Sigmoid colon (tissue), 7 donors: ENCODE measurements around the gene TUBB. TPM values are rescaled to one million over a fixed set of nuclear protein-coding genes. Genes with fewer than 3 reads are reported as not detected.
A peak's percentile ranks its signal among the peaks of the same experiment; 100 is the strongest.

Experiments
- DNase-seq: peaks from one replicate; pipeline ENCODE4 v3.0.0-alpha.2; 2019
- H3K27ac ChIP-seq, 4 donors: fragments of 200-600 bp; sonication (generic); one replicate each; pipeline ENCODE4 v1.5.1; 2016 to 2019; ENCODE audit warnings: mild to moderate bottlenecking in 1 of 4
- H3K27me3 ChIP-seq, 3 donors: fragments of 200-600 bp; sonication (generic); one replicate each; pipeline ENCODE4 v1.5.1; 2019; ENCODE audit warnings: mild to moderate bottlenecking in 1 of 3
- H3K36me3 ChIP-seq, 4 donors: fragments of 200-600 bp; sonication (generic); one replicate each; pipeline ENCODE4 v1.5.1; 2016 to 2019
- H3K4me1 ChIP-seq, 4 donors: fragments of 200-600 bp; sonication (generic); one replicate each; pipeline ENCODE4 v1.5.1; 2017 to 2019
- H3K4me3 ChIP-seq, 4 donors: fragments of 200-600 bp; sonication (generic); one replicate each; pipeline ENCODE4 v1.5.1; 2017 to 2019; ENCODE audit warnings: mild to moderate bottlenecking in 2 of 4, moderate library complexity in 1 of 4
- H3K9me3 ChIP-seq, 4 donors: fragments of 200-600 bp in 3 of 4; sonication (generic) in 3 of 4; one replicate each; pipeline versions ENCODE4 v1.5.1 to v1.6.1; 2013 to 2019
- EP300 ChIP-seq, 4 donors: sonication (generic); formaldehyde crosslinking; IDR thresholded peaks; one replicate each; pipeline ENCODE4 v1.6.1; 2017; ENCODE audit warnings: antibody characterized with exemption in 4 of 4
- POLR2A ChIP-seq, 2 donors: fragments of 450-650 bp; IDR thresholded peaks; one replicate each; pipeline ENCODE4 v1.6.1; 2016; ENCODE audit warnings: antibody characterized with exemption in 2 of 2, mild to moderate bottlenecking in 2 of 2, moderate library complexity in 2 of 2
- POLR2AphosphoS5 ChIP-seq, 4 donors: sonication (generic); formaldehyde crosslinking; IDR thresholded peaks; one replicate each; pipeline ENCODE4 v1.6.1; 2017; ENCODE audit warnings: antibody characterized with exemption in 4 of 4
- WGBS, 2 donors: extraction: QIAGEN DNeasy Blood & Tissue Kit; methylation state at CpG; one replicate each; pipeline ENCODE4 v1.1.7; 2013; 5-methylcytosine and 5-hydroxymethylcytosine counted together
- intact Hi-C: fragments of 100-400 bp; cut with DNase I; formaldehyde crosslinking; loops from one replicate; pipeline ENCODE4 v1.15.1; 2023
- polyA plus RNA-seq, 3 donors: library from polyadenylated mRNA; stranded (reverse); fragments of 200-250 nt; gene quantifications; one replicate each; pipeline ENCODE4 v1.2.3, GENCODE V29; 2013
- total RNA-seq, 4 donors: library from RNA; depleted of rRNA; stranded (reverse); fragments of >200 nt; gene quantifications; one replicate each; pipeline ENCODE4 v1.1.0, GENCODE V29; 2016
- TF ChIP-seq, protein P1 (sequence below), 4 experiments: fragments of 450-650 bp in 3 of 4; fragments of 200-600 bp in 1 of 4; IDR thresholded peaks; one replicate each; pipeline ENCODE4 v1.5.1; 2016 to 2019; ENCODE audit warnings: antibody characterized with exemption in 4 of 4, mild to moderate bottlenecking in 3 of 4, moderate library complexity in 2 of 4
- donor health status: healthy with polysubstance abuse.
- donor health status: Bipolar disorder and iron deficiency.
- donor health status: healthy.

TUBB gene
- total and polyA plus RNA-seq, 7 donors: 96.1 to 306 (median 267) TPM

DNA sequence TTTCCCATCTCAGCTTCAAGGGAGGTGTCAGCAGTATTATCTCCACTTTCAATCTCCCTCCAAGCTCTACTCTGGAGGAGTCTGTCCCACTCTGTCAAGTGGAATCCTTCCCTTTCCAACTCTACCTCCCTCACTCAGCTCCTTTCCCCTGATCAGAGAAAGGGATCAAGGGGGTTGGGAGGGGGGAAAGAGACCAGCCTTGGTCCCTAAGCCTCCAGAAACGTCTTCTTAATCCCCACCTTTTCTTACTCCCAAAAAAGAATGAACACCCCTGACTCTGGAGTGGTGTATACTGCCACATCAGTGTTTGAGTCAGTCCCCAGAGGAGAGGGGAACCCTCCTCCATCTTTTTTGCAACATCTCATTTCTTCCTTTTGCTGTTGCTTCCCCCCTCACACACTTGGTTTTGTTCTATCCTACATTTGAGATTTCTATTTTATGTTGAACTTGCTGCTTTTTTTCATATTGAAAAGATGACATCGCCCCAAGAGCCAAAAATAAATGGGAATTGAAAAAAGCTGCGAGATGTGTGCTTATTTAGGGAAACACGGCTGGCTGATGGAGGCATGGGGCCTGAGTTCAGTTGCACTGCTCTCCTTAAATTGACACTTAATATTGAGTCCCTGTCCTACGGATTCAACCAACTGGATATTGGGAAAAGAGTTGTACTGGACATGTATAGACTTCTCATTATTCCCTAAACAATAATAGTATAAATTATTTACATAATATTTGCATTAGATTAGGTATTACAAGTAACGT lies 4.9 kb downstream of the TUBB start:
- Histone ChIP-seq H3K4me1 (peaks cover 0 to 58% (median 35%) of the 10 kb centered on the region in 4 donors), H3K27me3 (no peaks in the 10 kb centered on the region), H3K36me3 (peaks cover 26 to 76% (median 48%) of the 10 kb centered on the region in 4 donors), H3K9me3 (no peaks in the 10 kb centered on the region), H3K27ac (peak overlapping the region; percentile 16 to 96 (median 74)), H3K4me3 (no peak overlapping the region)
- TF ChIP-seq EP300 (IDR thresholded peaks at IDR 0.05) (no peak), POLR2A (IDR thresholded peaks at IDR 0.05) (no peak), POLR2AphosphoS5 (IDR thresholded peaks at IDR 0.05) (no peak)
- TF ChIP-seq, protein P1, sequence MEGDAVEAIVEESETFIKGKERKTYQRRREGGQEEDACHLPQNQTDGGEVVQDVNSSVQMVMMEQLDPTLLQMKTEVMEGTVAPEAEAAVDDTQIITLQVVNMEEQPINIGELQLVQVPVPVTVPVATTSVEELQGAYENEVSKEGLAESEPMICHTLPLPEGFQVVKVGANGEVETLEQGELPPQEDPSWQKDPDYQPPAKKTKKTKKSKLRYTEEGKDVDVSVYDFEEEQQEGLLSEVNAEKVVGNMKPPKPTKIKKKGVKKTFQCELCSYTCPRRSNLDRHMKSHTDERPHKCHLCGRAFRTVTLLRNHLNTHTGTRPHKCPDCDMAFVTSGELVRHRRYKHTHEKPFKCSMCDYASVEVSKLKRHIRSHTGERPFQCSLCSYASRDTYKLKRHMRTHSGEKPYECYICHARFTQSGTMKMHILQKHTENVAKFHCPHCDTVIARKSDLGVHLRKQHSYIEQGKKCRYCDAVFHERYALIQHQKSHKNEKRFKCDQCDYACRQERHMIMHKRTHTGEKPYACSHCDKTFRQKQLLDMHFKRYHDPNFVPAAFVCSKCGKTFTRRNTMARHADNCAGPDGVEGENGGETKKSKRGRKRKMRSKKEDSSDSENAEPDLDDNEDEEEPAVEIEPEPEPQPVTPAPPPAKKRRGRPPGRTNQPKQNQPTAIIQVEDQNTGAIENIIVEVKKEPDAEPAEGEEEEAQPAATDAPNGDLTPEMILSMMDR (IDR thresholded peaks at IDR 0.05): no peak
- intact Hi-C loops: no loop called here
- no peak for DNase-seq
- 43 to 46% methylated on average over 6 of the region's 6 CpGs for WGBS, 2 donors

- TF ChIP-seq, protein P1 (IDR thresholded peaks at IDR 0.05): no peak
- TF ChIP-seq EP300 (IDR thresholded peaks at IDR 0.05) (no peak), POLR2AphosphoS5 (IDR thresholded peaks at IDR 0.05) (peak in 2 of 4 donors; percentile 41 to 56)
- 57 to 62% methylated on average over 3 of the region's 3 CpGs for WGBS, 2 donors
Observed at GRCh38 chr6:30725713-30726505, 5.8 kb downstream of the TUBB start.

DNA sequence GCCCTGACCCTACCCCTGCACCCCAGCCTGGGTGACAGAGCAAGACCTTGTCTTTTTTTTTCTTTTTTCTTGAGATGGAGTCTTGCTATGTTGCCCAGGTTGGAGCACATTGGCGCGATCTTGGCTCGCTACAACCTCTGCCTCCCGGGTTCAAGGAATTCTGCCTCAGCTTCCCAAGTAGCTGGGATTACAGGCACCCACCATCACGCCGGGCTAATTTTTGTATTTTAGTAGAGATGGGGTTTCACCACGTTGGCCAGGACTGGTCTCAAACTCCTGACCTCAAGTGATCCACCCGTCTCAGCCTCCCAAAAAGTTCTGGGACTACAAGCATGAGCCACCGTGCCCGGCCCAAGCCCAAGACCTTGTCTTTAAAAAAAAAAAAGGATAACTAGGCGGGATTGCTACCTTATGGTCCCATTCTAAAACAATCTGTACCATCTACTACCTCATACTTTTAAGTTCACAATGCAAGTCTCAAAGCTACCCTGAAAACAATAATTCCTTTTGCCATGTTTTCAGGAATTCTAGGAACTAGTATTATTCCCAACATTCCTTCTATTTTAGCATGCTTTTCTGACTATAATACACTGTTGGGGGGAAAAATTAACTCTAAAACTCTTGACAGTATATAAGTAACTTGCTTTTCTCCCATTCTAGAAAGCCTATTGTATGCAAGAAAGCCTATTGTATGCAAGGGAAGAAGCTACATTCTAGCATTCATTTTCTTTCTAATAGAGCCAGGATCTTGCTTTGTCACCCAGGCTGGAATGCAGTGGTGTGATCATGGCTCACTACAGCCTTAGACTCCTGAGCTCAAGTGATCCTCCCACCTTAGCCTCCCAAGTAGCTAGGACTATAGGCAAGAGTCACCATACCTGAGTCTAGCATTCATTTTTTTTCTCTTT lies 6.6 kb downstream of the TUBB start:
- peaks cover 0 to 67% (median 43%) of the 10 kb centered on the region in 4 donors for H3K4me1 ChIP-seq
- H3K27me3 ChIP-seq: no peaks in the 10 kb centered on the region
- no peak for DNase-seq
- WGBS, 2 donors: 89 to 91% methylated on average over 11 of the region's 11 CpGs
- intact Hi-C loops: no loop called here
- H3K4me3 ChIP-seq: no peak overlapping the region
- peak overlapping the region; percentile 16 to 96 (median 82) for H3K27ac ChIP-seq
- TF ChIP-seq, protein P1 (IDR thresholded peaks at IDR 0.05): no peak
- TF ChIP-seq EP300 (IDR thresholded peaks at IDR 0.05): no peak
- no peak for TF ChIP-seq POLR2A (IDR thresholded peaks at IDR 0.05)
- no peak for TF ChIP-seq POLR2AphosphoS5 (IDR thresholded peaks at IDR 0.05)
- H3K9me3 ChIP-seq: no peaks in the 10 kb centered on the region
- peaks cover 35 to 93% (median 55%) of the 10 kb centered on the region in 4 donors for H3K36me3 ChIP-seq

More at GRCh38 chr6:30725713-30726505, 5.8 kb downstream of the TUBB start:
- Histone ChIP-seq H3K27me3 (no peaks in the 10 kb centered on the region), H3K4me3 (no peak overlapping the region), H3K9me3 (no peaks in the 10 kb centered on the region), H3K36me3 (peaks cover 32 to 85% (median 55%) of the 10 kb centered on the region in 4 donors), H3K4me1 (peaks cover 0 to 66% (median 41%) of the 10 kb centered on the region in 4 donors), H3K27ac (peak overlapping the region; percentile 16 to 96 (median 64))
- intact Hi-C loops: no loop called here
- no peak for DNase-seq

DNA sequence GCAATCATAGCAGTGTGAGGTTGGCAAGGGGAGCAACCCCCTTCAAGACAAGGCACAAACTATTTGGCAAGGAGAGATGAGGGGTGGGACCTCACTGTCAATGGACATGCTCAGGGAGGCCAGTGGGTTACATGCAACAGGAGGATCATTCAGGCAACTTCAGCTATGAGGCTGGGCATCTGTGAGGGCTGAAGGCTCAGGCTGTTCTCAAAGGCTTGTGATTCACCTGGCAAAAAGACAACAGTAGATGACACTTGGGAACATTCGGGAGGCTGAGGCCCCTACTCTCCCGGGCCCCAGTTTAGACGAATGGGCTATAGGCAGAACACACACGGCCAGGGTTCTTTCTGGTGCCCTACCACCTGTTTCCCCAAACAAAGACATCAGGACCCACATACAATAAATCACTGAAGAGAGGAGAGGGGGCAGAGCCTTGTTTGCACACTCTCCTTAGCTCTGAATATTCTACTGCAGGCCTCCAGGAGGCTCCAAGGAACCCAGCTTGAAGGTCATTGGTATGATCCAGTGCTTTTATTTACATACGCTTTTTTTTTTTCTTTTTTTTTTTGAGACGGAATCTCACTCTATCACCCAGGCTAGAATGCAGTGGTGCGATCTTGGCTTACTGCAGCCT lies 7.9 kb downstream of the TUBB start:
- peak overlapping the region; percentile 39 to 96 (median 82) for H3K27ac ChIP-seq
- intact Hi-C loops: no loop called here
- H3K4me1 ChIP-seq: peaks cover 0 to 54% (median 32%) of the 10 kb centered on the region in 4 donors
- no peak overlapping the region for H3K4me3 ChIP-seq
- 64 to 67% methylated on average over 7 of the region's 7 CpGs for WGBS, 2 donors
- H3K27me3 ChIP-seq: no peaks in the 10 kb centered on the region
- H3K36me3 ChIP-seq: peaks cover 40 to 98% (median 59%) of the 10 kb centered on the region in 4 donors
- no peaks in the 10 kb centered on the region for H3K9me3 ChIP-seq
- TF ChIP-seq, protein P1 (IDR thresholded peaks at IDR 0.05): peak in 1 of 4 experiments; percentile 17
- TF ChIP-seq EP300 (IDR thresholded peaks at IDR 0.05) (no peak), POLR2AphosphoS5 (IDR thresholded peaks at IDR 0.05) (peak in 1 of 4 donors; percentile 4), POLR2A (IDR thresholded peaks at IDR 0.05) (no peak)
- DNase-seq: no peak
